Nephron progenitor cell (in vitro differentiated cells): ENCODE data around the gene B3GALT6.
A peak's percentile ranks its signal among the peaks of the same experiment; 100 is the strongest.

ENCODE experiments used
- DNase-seq: peaks from one replicate; pipeline ENCODE4 v3.0.0; 2021
- H3K27ac Mint-ChIP-seq: 2 replicates; pipeline ENCODE4 v1.8.0; 2021; ENCODE audit warnings: mild to moderate bottlenecking, moderate library complexity, mixed read lengths
- H3K27me3 Mint-ChIP-seq: 2 replicates; pipeline ENCODE4 v1.8.0; 2021; ENCODE audit warnings: mild to moderate bottlenecking, low read depth, mixed read lengths; ENCODE audit not compliant: poor library complexity
- H3K36me3 Mint-ChIP-seq: 2 replicates; pipeline ENCODE4 v1.8.0; 2021; ENCODE audit warnings: low read depth, mixed read lengths
- H3K4me1 Mint-ChIP-seq: 2 replicates; pipeline ENCODE4 v1.8.0; 2021; ENCODE audit warnings: mixed read lengths
- H3K4me3 Mint-ChIP-seq: 2 replicates; pipeline ENCODE4 v1.8.0; 2021; ENCODE audit warnings: mild to moderate bottlenecking, moderate library complexity, mixed read lengths
- H3K9me3 Mint-ChIP-seq: 2 replicates; pipeline ENCODE4 v1.8.0; 2021; ENCODE audit warnings: mild to moderate bottlenecking, moderate library complexity, mixed read lengths
- CTCF ChIP-seq: fragments of 200-600 bp; sonication (generic); IDR thresholded peaks from 2 replicates; pipeline ENCODE4 v1.5.0; 2021; ENCODE audit warnings: antibody characterized with exemption

The B3GALT6 gene

DNA sequence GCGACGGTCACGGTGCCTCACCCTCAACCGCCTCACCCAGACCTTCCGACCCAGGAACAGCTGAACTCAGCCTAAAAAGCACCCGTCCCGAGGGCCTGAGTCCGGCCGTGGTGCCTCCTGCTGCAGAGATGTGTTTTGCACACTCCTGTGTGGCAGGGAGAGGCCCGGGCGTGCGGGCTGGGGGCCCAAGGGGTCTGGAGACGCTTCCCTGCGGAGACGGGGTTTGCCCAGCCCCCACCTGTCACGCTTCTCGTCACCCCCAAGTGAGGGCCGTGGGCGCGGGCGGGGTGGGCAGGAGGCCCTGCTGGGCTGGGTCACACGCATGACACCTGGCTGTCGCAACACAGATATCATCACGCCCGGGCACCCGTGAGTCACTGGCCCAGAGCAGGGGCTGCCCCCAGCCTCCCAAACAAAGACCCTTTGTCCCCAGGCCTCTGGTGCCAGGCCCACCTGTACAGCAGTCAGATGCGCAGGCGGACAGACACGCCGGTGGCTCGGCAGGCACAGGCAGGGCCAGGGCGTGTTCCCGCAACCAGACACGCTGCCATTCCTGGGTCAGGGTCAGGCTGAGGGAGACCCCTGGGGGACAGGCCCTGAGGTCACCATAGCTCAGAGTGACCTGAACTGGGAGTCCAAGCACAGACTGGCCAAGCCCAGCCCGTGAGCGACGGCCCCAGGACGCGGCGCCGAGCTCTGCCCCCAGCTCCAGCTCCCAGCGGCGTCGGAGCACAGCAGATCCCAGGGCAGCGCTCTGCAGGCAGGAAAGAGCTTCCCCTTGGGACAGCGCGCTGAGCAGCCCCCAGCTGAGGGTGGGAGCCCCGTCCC is 6.1 kb downstream of the B3GALT6 start:
- no peak for DNase-seq
- no peaks in the 10 kb centered on the region for H3K27me3 Mint-ChIP-seq
- H3K4me3 Mint-ChIP-seq: no peak overlapping the region
- H3K9me3 Mint-ChIP-seq: peaks cover 4% of the 10 kb centered on the region
- peaks cover 39% of the 10 kb centered on the region for H3K4me1 Mint-ChIP-seq
- peaks cover 20% of the 10 kb centered on the region for H3K36me3 Mint-ChIP-seq
- no peak overlapping the region for H3K27ac Mint-ChIP-seq
- no peak for TF ChIP-seq CTCF

DNA sequence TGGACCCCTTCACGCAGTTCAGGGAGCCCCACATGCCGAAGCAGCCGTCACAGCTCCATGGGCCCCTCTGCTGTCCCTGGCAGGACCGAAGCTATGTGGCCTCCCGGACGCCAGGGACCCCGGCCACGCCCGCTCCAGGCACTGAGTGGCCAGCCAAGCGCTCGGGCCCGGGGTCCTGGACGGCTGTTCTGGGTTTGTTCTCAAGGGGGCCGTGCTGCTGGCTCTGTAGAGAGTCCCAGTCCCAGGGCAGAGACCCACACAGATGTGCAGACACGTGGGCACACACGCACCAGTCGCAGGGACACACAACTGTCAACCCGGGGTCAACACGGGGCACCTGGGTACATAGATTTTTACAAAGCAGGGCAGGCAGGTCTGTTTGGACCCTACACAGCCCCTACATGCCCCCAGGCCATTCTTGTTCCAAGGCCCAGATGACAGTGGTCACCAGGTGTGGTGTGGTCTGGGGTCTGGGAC is 6.7 kb downstream of the B3GALT6 start:
- no peaks in the 10 kb centered on the region for H3K27me3 Mint-ChIP-seq
- H3K9me3 Mint-ChIP-seq: no peaks in the 10 kb centered on the region

GRCh38 chr1:1239227-1239613 is 7.2 kb downstream of the B3GALT6 start:
- TF ChIP-seq CTCF: no peak
- no peak for DNase-seq
- Mint-ChIP-seq H3K27ac (no peak overlapping the region), H3K36me3 (peaks cover 10% of the 10 kb centered on the region), H3K4me3 (no peak overlapping the region), H3K4me1 (peaks cover 28% of the 10 kb centered on the region), H3K9me3 (no peaks in the 10 kb centered on the region), H3K27me3 (no peaks in the 10 kb centered on the region)

More for the DNA sequence above, 6.7 kb downstream of the B3GALT6 start:
- H3K4me3 Mint-ChIP-seq: no peak overlapping the region
- H3K4me1 Mint-ChIP-seq: peaks cover 33% of the 10 kb centered on the region
- H3K27ac Mint-ChIP-seq: no peak overlapping the region
- TF ChIP-seq CTCF: no peak
- no peak for DNase-seq
- H3K36me3 Mint-ChIP-seq: peaks cover 14% of the 10 kb centered on the region

DNA sequence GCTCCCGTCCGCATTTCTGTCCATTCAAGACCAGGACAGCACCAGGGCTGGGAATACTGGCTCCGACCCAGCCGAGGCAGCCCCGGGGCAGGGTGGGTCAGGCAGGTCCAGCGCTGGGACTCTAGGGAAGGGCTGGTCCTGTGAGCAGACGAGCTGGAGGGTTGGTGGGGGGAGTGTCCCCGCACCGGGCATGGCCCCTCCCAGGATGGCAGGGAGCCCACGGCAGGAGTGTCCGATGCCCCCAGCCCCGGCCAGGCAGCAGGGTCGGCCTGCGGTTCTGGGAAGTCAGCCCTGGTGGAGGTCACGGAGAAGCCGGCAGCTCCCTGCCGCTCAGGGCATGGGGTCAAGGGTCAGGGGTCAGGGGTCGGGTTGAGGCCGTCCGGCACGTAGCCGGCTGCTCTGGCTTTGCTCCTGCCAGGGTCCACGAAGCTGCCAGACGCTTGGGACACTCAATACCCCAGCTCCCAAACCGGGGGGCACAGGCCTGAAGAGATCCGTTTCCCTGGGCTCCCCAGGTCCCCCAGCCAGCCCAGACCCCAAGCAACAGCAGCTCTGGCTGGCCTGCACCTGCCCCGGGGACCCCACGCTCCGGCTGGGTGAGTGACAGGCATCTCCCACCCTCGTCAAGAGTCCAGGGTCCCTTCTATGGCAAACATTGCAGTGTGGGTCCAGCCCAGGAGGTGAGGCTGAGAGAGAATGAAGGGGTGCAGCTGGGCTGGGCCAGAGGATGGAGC is 7.7 kb downstream of the B3GALT6 start:
- Mint-ChIP-seq H3K27ac (no peak overlapping the region), H3K9me3 (no peaks in the 10 kb centered on the region), H3K27me3 (no peaks in the 10 kb centered on the region), H3K36me3 (peaks cover 4% of the 10 kb centered on the region), H3K4me3 (no peak overlapping the region), H3K4me1 (peaks cover 22% of the 10 kb centered on the region)
- DNase-seq: peak; percentile 82
- no peak for TF ChIP-seq CTCF

DNA sequence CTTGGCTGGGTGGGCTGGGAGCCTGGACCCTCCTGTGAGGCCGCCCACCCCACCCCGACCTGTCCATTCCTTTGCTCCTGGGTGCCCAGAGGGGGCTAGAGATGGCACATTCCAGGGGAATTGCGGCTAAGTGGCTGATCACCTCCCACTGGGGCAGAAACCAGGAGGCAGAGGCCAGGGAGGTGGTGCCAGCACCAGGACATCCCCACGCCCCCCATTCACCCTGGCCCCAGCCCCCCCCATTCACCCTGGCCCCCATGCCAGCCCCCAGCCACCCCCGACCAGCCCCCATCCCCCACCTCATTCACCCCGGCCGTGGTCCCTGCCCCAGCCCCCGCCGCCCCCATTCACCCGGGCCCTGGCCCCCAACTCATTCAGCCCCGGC is 8.3 kb downstream of the B3GALT6 start:
- no peak overlapping the region for H3K4me3 Mint-ChIP-seq
- no peak overlapping the region for H3K27ac Mint-ChIP-seq
- H3K27me3 Mint-ChIP-seq: no peaks in the 10 kb centered on the region
- no peaks in the 10 kb centered on the region for H3K9me3 Mint-ChIP-seq
- TF ChIP-seq CTCF: no peak
- no peak for DNase-seq
- H3K36me3 Mint-ChIP-seq: no peaks in the 10 kb centered on the region
- H3K4me1 Mint-ChIP-seq: peaks cover 17% of the 10 kb centered on the region
